GM18498 (cell line): ENCODE measurements around the gene GCN1.
A peak's percentile ranks its signal among the peaks of the same experiment; 100 is the strongest.

ENCODE experiments used
- ATAC-seq: cut with Tn5 transposase; IDR thresholded peaks from one replicate; pipeline ENCODE4 v1.9.1; 2021; ENCODE audit warnings: mild to moderate bottlenecking, moderate library complexity; ENCODE audit not compliant: unreplicated experiment

GCN1 gene

GRCh38 chr12:120121343-120121742 is 73.2 kb downstream of the GCN1 start:
- ATAC-seq: no peak

GRCh38 chr12:120119271-120119973 is 75.1 kb downstream of the GCN1 start:
- peak; percentile 16 for ATAC-seq

- no peak for ATAC-seq
These were observed 76.0 kb downstream of the GCN1 start for GRCh38 chr12:120118321-120119061.

GRCh38 chr12:120117961-120118320 is 76.6 kb downstream of the GCN1 start:
- ATAC-seq: no peak

GRCh38 chr12:120116792-120117651 is 77.5 kb downstream of the GCN1 start:
- peak; percentile 58 for ATAC-seq

GRCh38 chr12:120116441-120116791 is 78.1 kb downstream of the GCN1 start, which contains the start of gene RAB35:
TSS of gene RAB35 (minus strand) at chr12:120116753. CDS start at chr12:120116650, 103 bp downstream.
- ATAC-seq: no peak

GRCh38 chr12:120115692-120116440 is 78.6 kb downstream of the GCN1 start:
- ATAC-seq: peak; percentile 11

GRCh38 chr12:120115066-120115465 is 79.4 kb downstream of the GCN1 start:
- no peak for ATAC-seq

GRCh38 chr12:120110550-120111501 is 83.7 kb downstream of the GCN1 start:
- ATAC-seq: peak; percentile 68

GRCh38 chr12:120109570-120110267 is 84.8 kb downstream of the GCN1 start:
- ATAC-seq: no peak

- ATAC-seq: no peak
These were observed 88.4 kb downstream of the GCN1 start for GRCh38 chr12:120106151-120106550.

- ATAC-seq: no peak
These were observed 91.1 kb downstream of the GCN1 start for GRCh38 chr12:120103371-120103770.

- no peak for ATAC-seq
These were observed 91.5 kb downstream of the GCN1 start for GRCh38 chr12:120103044-120103338.

GRCh38 chr12:120102189-120103043 is 92.1 kb downstream of the GCN1 start:
- ATAC-seq: no peak

- no peak for ATAC-seq
These were observed 92.9 kb downstream of the GCN1 start for GRCh38 chr12:120101617-120102016.

- ATAC-seq: no peak
These were observed 93.3 kb downstream of the GCN1 start for GRCh38 chr12:120101182-120101581.

GRCh38 chr12:120100630-120101029 is 93.9 kb downstream of the GCN1 start:
- no peak for ATAC-seq

- ATAC-seq: no peak
These were observed 94.8 kb downstream of the GCN1 start for GRCh38 chr12:120099738-120100137.
